HS-27A (cell line): ENCODE data around the gene MIPOL1.
"Not testable (repeated sequence)": the region's sequence is repeated elsewhere in the genome, so short reads cannot be mapped to it uniquely, and the experiment has no call there.

Source experiments
- DNase-seq: peaks from one replicate; pipeline ENCODE4 v3.0.0-alpha.2; 2012; ENCODE audit warnings: low read depth, missing footprints

The MIPOL1 gene

GRCh38 chr14:37284760-37285159 is 87.0 kb downstream of the MIPOL1 start:
- no peak for DNase-seq

- no peak for DNase-seq
These were observed 87.5 kb downstream of the MIPOL1 start for GRCh38 chr14:37285220-37285619.

GRCh38 chr14:37289688-37290087 is 92.0 kb downstream of the MIPOL1 start:
- no peak for DNase-seq

GRCh38 chr14:37295262-37295661 is 97.5 kb downstream of the MIPOL1 start:
- DNase-seq: not testable (repeated sequence)

- DNase-seq: no peak
These were observed 113.5 kb downstream of the MIPOL1 start for GRCh38 chr14:37311252-37311651.

- no peak for DNase-seq
These were observed 121.2 kb downstream of the MIPOL1 start for GRCh38 chr14:37318938-37319337.

GRCh38 chr14:37320106-37320505 is 122.4 kb downstream of the MIPOL1 start:
- no peak for DNase-seq

GRCh38 chr14:37325332-37325731 is 127.6 kb downstream of the MIPOL1 start:
- no peak for DNase-seq

GRCh38 chr14:37326434-37326833 is 128.7 kb downstream of the MIPOL1 start:
- no peak for DNase-seq

GRCh38 chr14:37327933-37328332 is 130.2 kb downstream of the MIPOL1 start:
- DNase-seq: not testable (repeated sequence)

GRCh38 chr14:37328673-37329072 is 130.9 kb downstream of the MIPOL1 start:
- DNase-seq: no peak

GRCh38 chr14:37329189-37330001 is 131.7 kb downstream of the MIPOL1 start:
- no peak for DNase-seq

GRCh38 chr14:37330910-37331309 is 133.2 kb downstream of the MIPOL1 start:
- no peak for DNase-seq

- DNase-seq: no peak
These were observed 142.6 kb downstream of the MIPOL1 start for GRCh38 chr14:37340353-37340752.

GRCh38 chr14:37343307-37344094 is 145.8 kb downstream of the MIPOL1 start:
- no peak for DNase-seq

GRCh38 chr14:37363661-37364060 is 165.9 kb downstream of the MIPOL1 start:
- no peak for DNase-seq

GRCh38 chr14:37369425-37369824 is 171.7 kb downstream of the MIPOL1 start:
- no peak for DNase-seq

- no peak for DNase-seq
These were observed 177.8 kb downstream of the MIPOL1 start for GRCh38 chr14:37375566-37375965.

GRCh38 chr14:37376944-37377609 is 179.3 kb downstream of the MIPOL1 start:
- DNase-seq: no peak

- no peak for DNase-seq
These were observed 187.3 kb downstream of the MIPOL1 start for GRCh38 chr14:37384870-37385596.

GRCh38 chr14:37397157-37397940 is 199.6 kb downstream of the MIPOL1 start:
- not testable (repeated sequence) for DNase-seq
